Upper lobe of right lung (tissue), 1 donor: ENCODE results near the gene PRSS53. TPM values are rescaled to one million over a fixed set of nuclear protein-coding genes. Genes with fewer than 3 reads are reported as not detected.

Source experiments
- ATAC-seq: fragments of 200-7000 bp; cut with Tn5 transposase; one replicate; pipeline ENCODE4 v1.9.1; 2020; ENCODE audit warnings: mild to moderate bottlenecking, moderate library complexity
- DNase-seq: peaks from one replicate; pipeline ENCODE4 v3.0.0-alpha.2; 2020
- H3K27ac ChIP-seq: fragments of 200-600 bp; one replicate; pipeline ENCODE4 v1.8.0; 2022
- H3K27me3 ChIP-seq: fragments of 200-600 bp; one replicate; pipeline ENCODE4 v1.8.0; 2022; ENCODE audit warnings: mild to moderate bottlenecking
- H3K36me3 ChIP-seq: fragments of 200-600 bp; one replicate; pipeline ENCODE4 v1.8.0; 2022
- H3K4me1 ChIP-seq: fragments of 200-600 bp; one replicate; pipeline ENCODE4 v1.8.0; 2022
- H3K4me3 ChIP-seq: fragments of 200-600 bp; one replicate; pipeline ENCODE4 v1.8.0; 2022; ENCODE audit warnings: mild to moderate bottlenecking
- H3K9me3 ChIP-seq: fragments of 200-600 bp; one replicate; pipeline ENCODE4 v1.8.0; 2022
- intact Hi-C: fragments of 100-400 bp; cut with DNase I; formaldehyde crosslinking; loops from one replicate; pipeline ENCODE4 v1.11.0; 2022
- total RNA-seq: library from RNA; stranded (reverse); fragmentation: NEBNext Ultra II Directional; extraction: Animal tissue kit (Norgen Biotek cat#: 25700); gene quantifications from one replicate; pipeline ENCODE4 v1.2.1, GENCODE V29; 2021
- TF ChIP-seq, protein P1 (sequence below): fragments of 200-600 bp; IDR thresholded peaks from one replicate; pipeline ENCODE4 v1.8.0; 2022; ENCODE audit warnings: antibody characterized with exemption
- donor health status: DM: no; HTN: yes; CAD: no; lungs with severe emphysema.

Gene PRSS53
- total RNA-seq, 1 donor from 2014 or later, result 1.8 TPM

DNA sequence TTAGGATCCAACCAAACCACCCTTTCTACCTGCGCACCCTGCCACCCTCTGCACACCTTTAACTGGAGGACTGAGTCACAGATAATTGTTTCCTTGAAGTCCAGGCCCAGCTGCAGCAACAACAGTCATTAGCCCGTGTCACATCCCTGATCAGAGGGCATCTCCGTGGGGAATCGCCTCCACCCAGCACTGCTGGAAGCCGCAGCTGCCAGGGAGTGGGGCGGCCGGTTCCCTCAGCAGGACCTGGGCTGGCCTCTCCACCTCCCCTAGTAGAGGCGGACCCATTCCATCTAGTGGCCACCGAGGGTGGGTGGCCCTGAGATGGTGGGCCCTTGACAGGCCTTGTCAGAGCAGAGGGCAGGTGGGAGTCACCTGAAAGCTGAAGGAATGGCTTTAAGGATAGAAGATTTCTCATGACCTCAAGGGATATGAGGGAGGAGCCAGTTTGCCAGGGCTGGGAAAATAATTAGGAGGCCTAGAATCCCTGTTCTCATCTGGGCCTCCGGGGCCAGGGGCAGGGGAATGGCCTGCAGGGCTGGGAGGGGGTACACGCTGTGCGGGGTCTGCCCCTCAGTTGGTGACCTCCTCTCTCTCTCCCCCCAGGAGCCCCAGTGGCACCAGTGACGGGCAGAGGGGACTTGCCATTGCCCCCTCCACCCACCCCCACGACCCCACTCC, 6.2 kb downstream of the PRSS53 start:
- H3K4me1 ChIP-seq, result no peaks in the 10 kb centered on the region
- H3K4me3 ChIP-seq, result no peak overlapping the region
- no peaks in the 10 kb centered on the region for H3K27me3 ChIP-seq
- intact Hi-C loops, result no loop called here
- no peak for ATAC-seq
- peaks cover 60% of the 10 kb centered on the region for H3K36me3 ChIP-seq
- TF ChIP-seq, protein P1, sequence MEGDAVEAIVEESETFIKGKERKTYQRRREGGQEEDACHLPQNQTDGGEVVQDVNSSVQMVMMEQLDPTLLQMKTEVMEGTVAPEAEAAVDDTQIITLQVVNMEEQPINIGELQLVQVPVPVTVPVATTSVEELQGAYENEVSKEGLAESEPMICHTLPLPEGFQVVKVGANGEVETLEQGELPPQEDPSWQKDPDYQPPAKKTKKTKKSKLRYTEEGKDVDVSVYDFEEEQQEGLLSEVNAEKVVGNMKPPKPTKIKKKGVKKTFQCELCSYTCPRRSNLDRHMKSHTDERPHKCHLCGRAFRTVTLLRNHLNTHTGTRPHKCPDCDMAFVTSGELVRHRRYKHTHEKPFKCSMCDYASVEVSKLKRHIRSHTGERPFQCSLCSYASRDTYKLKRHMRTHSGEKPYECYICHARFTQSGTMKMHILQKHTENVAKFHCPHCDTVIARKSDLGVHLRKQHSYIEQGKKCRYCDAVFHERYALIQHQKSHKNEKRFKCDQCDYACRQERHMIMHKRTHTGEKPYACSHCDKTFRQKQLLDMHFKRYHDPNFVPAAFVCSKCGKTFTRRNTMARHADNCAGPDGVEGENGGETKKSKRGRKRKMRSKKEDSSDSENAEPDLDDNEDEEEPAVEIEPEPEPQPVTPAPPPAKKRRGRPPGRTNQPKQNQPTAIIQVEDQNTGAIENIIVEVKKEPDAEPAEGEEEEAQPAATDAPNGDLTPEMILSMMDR, result no peak
- no peak for DNase-seq
- no peaks in the 10 kb centered on the region for H3K9me3 ChIP-seq
- H3K27ac ChIP-seq, result no peak overlapping the region

DNA sequence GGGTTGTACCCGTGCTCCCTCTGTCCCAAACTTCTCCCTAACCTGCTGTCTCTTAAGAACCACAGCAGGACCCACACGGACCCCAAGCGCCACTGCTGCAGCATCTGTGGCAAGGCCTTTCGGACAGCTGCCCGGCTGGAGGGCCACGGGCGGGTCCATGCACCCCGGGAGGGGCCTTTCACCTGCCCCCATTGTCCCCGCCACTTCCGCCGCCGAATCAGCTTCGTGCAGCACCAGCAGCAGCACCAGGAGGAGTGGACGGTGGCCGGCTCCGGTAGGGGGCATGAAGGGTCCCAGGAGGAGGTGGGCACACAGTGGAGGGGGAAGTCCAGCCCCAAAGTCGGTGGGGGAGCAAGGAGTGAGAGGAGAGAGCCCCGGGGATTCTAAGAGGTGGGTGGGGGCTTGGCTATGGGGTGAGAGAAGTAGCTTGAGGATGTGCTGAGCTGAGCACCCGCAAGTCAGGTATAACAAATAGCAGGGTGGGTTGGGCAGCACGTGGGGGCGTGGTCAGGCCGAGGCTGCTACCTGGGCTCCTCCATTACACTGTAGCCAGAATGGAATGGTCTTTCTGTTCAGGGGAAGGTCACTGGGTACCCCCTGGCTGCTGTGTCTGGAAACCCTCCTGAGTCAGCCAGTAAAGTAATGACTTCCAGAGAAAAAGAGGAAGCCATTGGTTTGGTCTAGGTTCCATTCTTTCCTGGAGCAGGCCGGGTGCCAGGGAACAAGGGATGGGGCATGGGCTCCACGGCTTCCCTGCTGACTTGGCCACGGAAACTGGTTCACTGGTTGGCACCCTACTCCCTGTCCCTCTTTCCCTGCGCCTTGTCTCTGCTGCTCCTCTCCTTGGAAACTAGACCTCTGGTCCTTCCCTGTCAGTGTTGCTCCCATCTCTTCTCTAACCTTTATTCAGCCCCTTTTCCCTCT, 7.1 kb downstream of the PRSS53 start:
- TF ChIP-seq, protein P1, result no peak
- H3K27me3 ChIP-seq, result no peaks in the 10 kb centered on the region
- H3K4me1 ChIP-seq, result no peaks in the 10 kb centered on the region
- intact Hi-C loops, result no loop called here
- H3K4me3 ChIP-seq, result no peak overlapping the region
- H3K9me3 ChIP-seq, result no peaks in the 10 kb centered on the region
- peaks cover 68% of the 10 kb centered on the region for H3K36me3 ChIP-seq
- ATAC-seq, result no peak
- H3K27ac ChIP-seq, result no peak overlapping the region
- no peak for DNase-seq

DNA sequence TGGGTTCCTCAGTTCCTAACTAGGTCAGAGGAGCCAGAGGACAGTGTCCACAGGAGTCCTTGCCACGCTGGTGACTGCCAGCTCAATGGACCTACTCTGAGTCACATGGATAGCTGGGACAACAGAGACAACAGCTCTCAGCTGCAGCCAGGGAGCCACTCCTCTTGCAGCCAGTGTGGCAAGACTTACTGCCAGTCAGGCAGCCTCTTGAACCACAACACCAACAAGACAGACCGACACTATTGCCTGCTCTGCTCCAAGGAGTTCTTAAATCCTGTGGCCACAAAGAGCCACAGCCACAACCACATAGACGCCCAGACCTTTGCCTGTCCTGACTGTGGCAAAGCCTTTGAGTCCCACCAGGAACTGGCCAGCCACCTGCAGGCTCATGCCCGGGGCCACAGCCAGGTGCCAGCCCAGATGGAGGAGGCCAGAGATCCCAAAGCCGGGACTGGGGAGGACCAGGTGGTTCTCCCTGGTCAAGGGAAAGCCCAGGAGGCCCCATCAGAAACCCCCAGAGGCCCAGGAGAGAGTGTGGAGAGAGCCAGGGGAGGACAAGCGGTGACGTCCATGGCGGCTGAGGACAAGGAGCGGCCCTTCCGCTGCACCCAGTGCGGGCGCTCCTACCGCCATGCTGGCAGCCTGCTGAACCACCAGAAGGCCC, 7.9 kb downstream of the PRSS53 start:
- TF ChIP-seq, protein P1, result no peak
- intact Hi-C loops, result no loop called here
- ATAC-seq (no peak), DNase-seq (no peak)
- Histone ChIP-seq H3K36me3 (peaks cover 73% of the 10 kb centered on the region), H3K4me3 (no peak overlapping the region), H3K4me1 (no peaks in the 10 kb centered on the region), H3K9me3 (no peaks in the 10 kb centered on the region), H3K27me3 (no peaks in the 10 kb centered on the region), H3K27ac (no peak overlapping the region)

DNA sequence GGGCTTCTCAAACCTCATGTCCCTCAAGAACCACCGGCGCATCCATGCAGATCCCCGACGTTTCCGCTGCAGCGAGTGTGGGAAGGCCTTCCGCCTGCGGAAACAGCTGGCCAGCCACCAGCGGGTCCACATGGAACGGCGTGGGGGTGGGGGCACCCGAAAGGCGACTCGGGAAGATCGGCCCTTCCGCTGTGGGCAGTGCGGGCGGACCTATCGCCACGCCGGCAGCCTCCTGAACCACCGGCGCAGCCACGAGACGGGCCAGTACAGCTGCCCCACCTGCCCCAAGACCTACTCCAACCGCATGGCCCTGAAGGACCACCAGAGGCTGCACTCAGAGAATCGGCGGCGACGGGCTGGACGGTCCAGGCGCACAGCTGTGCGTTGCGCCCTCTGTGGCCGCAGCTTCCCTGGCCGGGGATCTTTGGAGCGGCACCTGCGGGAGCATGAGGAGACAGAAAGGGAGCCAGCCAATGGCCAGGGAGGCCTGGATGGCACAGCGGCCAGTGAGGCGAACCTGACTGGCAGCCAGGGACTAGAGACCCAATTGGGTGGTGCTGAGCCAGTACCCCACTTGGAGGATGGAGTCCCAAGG, 8.6 kb downstream of the PRSS53 start:
- Histone ChIP-seq H3K4me3 (no peak overlapping the region), H3K9me3 (no peaks in the 10 kb centered on the region), H3K27me3 (no peaks in the 10 kb centered on the region), H3K36me3 (peaks cover 73% of the 10 kb centered on the region), H3K4me1 (peaks cover 5% of the 10 kb centered on the region), H3K27ac (no peak overlapping the region)
- TF ChIP-seq, protein P1, result no peak
- no peak for ATAC-seq
- intact Hi-C loops, result no loop called here
- no peak for DNase-seq

DNA sequence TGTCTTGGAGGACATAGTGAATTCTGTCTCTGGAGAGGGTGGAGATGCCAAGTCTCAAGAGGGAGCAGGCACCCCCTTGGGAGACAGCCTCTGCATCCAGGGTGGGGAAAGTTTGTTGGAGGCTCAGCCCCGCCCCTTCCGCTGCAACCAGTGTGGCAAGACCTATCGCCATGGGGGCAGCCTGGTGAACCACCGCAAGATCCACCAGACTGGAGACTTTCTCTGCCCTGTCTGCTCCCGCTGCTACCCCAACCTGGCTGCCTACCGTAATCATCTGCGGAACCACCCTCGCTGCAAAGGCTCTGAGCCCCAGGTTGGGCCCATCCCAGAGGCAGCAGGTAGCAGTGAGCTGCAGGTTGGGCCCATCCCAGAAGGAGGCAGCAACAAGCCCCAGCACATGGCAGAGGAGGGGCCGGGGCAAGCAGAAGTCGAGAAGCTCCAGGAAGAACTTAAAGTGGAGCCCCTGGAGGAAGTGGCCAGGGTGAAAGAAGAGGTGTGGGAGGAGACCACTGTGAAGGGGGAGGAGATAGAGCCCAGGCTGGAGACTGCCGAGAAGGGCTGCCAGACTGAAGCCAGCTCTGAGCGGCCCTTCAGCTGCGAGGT, 9.3 kb downstream of the PRSS53 start:
- H3K4me1 ChIP-seq, result peaks cover 9% of the 10 kb centered on the region
- no peaks in the 10 kb centered on the region for H3K9me3 ChIP-seq

More for the DNA sequence above, 9.3 kb downstream of the PRSS53 start:
- intact Hi-C loops, result no loop called here
- TF ChIP-seq, protein P1, result no peak
- ATAC-seq, result no peak
- peaks cover 73% of the 10 kb centered on the region for H3K36me3 ChIP-seq
- no peaks in the 10 kb centered on the region for H3K27me3 ChIP-seq
- DNase-seq, result no peak
- H3K27ac ChIP-seq, result no peak overlapping the region
- no peak overlapping the region for H3K4me3 ChIP-seq
